BE2C (cell line): ENCODE data around the gene PCBP3.
"Not testable (repeated sequence)": the region's sequence is repeated elsewhere in the genome, so short reads cannot be mapped to it uniquely, and the experiment has no call there.

Experiments used
- DNase-seq: peaks from one replicate; pipeline ENCODE4 v3.0.0-alpha.2; 2020
- H3K27me3 ChIP-seq: fragments of 250-450 bp; sonication (Bioruptor Pico); 2 replicates; pipeline ENCODE4 v1.5.1; 2020; ENCODE audit warnings: mild to moderate bottlenecking
- H3K36me3 ChIP-seq: fragments of 250-450 bp; sonication (Bioruptor Pico); 2 replicates; pipeline ENCODE4 v1.5.1; 2020; ENCODE audit warnings: mild to moderate bottlenecking
- H3K4me1 ChIP-seq: fragments of 250-450 bp; sonication (Bioruptor Pico); 2 replicates; pipeline ENCODE4 v1.5.1; 2020
- H3K4me3 ChIP-seq: 2 replicates; pipeline ENCODE4 v1.5.1; 2011; ENCODE audit warnings: low read depth, low read length
- H3K9me3 ChIP-seq: fragments of 250-450 bp; sonication (Bioruptor Pico); 2 replicates; pipeline ENCODE4 v1.5.1; 2020
- CTCF ChIP-seq: IDR thresholded peaks from 2 replicates; pipeline ENCODE4 v1.5.1; 2012; ENCODE audit warnings: mild to moderate bottlenecking, low read depth, low read length

The PCBP3 gene

GRCh38 chr21:45642122-45642813 is 1.3 kb upstream of the PCBP3 start:
- Histone ChIP-seq H3K4me3 (no peak overlapping the region), H3K9me3 (no peaks in the 10 kb centered on the region), H3K27me3 (no peaks in the 10 kb centered on the region), H3K36me3 (no peaks in the 10 kb centered on the region), H3K4me1 (peaks cover 35% of the 10 kb centered on the region)
- no peak for TF ChIP-seq CTCF
- DNase-seq: no peak

GRCh38 chr21:45644041-45644906 is 749 bp downstream of the PCBP3 start:
- peak; percentile 53 for DNase-seq
- Histone ChIP-seq H3K4me1 (peaks cover 28% of the 10 kb centered on the region), H3K9me3 (no peaks in the 10 kb centered on the region), H3K36me3 (no peaks in the 10 kb centered on the region; the same call in 1 of the 2 replicates), H3K27me3 (no peaks in the 10 kb centered on the region), H3K4me3 (peak overlapping the region; percentile 91)
- TF ChIP-seq CTCF: no peak

GRCh38 chr21:45651921-45652320 is 8.4 kb downstream of the PCBP3 start:
- Histone ChIP-seq H3K27me3 (no peaks in the 10 kb centered on the region), H3K4me3 (no peak overlapping the region), H3K36me3 (peaks cover 7% of the 10 kb centered on the region), H3K4me1 (no peaks in the 10 kb centered on the region; the same call in 1 of the 2 replicates), H3K9me3 (no peaks in the 10 kb centered on the region)
- no peak for DNase-seq
- no peak for TF ChIP-seq CTCF

- no peak for TF ChIP-seq CTCF
- DNase-seq: no peak
- peaks cover 7% of the 10 kb centered on the region for H3K36me3 ChIP-seq
These were observed 11.6 kb downstream of the PCBP3 start for GRCh38 chr21:45655124-45655523.

GRCh38 chr21:45656114-45656513 is 12.6 kb downstream of the PCBP3 start:
- DNase-seq, H3K4me3 ChIP-seq, H3K27me3 ChIP-seq, H3K36me3 ChIP-seq, H3K9me3 ChIP-seq, H3K4me1 ChIP-seq: not testable (repeated sequence)

More at GRCh38 chr21:45655124-45655523, 11.6 kb downstream of the PCBP3 start:
- H3K9me3 ChIP-seq: no peaks in the 10 kb centered on the region
- no peaks in the 10 kb centered on the region for H3K27me3 ChIP-seq
- no peak overlapping the region for H3K4me3 ChIP-seq
- H3K4me1 ChIP-seq: no peaks in the 10 kb centered on the region

GRCh38 chr21:45661913-45662622 is 18.5 kb downstream of the PCBP3 start:
- H3K36me3 ChIP-seq, H3K4me1 ChIP-seq, H3K27me3 ChIP-seq, H3K4me3 ChIP-seq, DNase-seq, H3K9me3 ChIP-seq: not testable (repeated sequence)

- H3K27me3 ChIP-seq, DNase-seq, H3K9me3 ChIP-seq, H3K4me3 ChIP-seq, H3K36me3 ChIP-seq, H3K4me1 ChIP-seq: not testable (repeated sequence)
These were observed 19.2 kb downstream of the PCBP3 start for GRCh38 chr21:45662623-45663245.
